ENCODE results near the gene SPG11.

Gene SPG11

DNA sequence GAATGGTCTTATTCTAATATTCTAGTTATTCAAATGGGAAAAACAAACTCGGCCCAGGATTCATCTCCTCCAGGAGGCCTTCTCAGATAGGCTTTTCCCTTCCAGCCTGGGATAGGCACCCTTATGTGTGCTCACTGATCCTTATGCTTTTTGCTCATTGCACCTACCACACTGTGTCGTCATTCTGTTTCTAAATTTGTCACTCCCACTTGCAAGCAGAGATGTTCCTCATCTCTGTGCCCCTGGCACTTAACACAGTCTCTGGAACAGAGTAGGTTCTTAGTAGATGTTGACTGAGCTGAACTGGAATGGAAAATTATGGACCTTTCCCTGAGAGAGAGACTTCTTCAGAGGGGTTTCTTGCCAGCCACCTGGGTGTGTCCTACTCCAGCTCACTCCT is 18.7 kb upstream of the SPG11 start:
- TF ChIP-seq EZH2 (IDR thresholded peaks at IDR 0.05), result no peak
- TF ChIP-seq POLR2AphosphoS5 (IDR thresholded peaks at IDR 0.05; ENCODE audit: borderline replicate concordance, low read depth, low read length), result no peak
- TF ChIP-seq FOXP2 (optimal IDR thresholded peaks at IDR 0.05; ENCODE audit: control extremely low read depth, extremely low read length, insufficient read depth), result no peak
- Histone ChIP-seq H3K9ac (ENCODE audit: insufficient read length) (no peak overlapping the region), H3K9me3 (ENCODE audit: low read depth, low read length) (no peaks in the 10 kb centered on the region), H3K36me3 (ENCODE audit: insufficient read depth, low read length) (no peaks in the 10 kb centered on the region), H3K4me3 (no peak overlapping the region), H3K27ac (no peak overlapping the region)
- DNase-seq (ENCODE audit: low read depth, low spot score), result no peak

DNA sequence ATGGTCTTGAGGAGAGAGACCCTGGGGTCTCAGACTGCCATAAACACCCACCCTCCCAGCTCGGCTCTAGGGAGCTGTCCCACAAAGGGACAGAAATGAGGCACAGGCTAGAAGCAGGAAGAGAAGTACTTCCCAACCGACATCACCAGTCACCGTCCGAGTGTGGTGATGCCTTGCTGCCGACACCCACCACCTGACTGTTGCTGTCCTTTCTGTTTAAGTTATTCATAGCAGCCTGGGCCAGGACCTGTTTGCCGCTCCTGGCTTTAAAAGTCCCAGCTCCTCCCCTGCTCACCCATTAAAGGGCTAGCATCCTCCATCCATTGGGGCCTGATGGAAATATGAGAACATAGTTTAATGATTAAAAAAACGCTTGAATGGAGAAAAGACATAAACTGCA is 13.2 kb upstream of the SPG11 start:
- Histone ChIP-seq H3K4me3 (no peak overlapping the region), H3K36me3 (ENCODE audit: insufficient read depth, low read length) (no peaks in the 10 kb centered on the region), H3K9me3 (ENCODE audit: low read depth, low read length) (no peaks in the 10 kb centered on the region), H3K9ac (ENCODE audit: insufficient read length) (no peak overlapping the region), H3K27ac (no peak overlapping the region)
- no peak for DNase-seq (ENCODE audit: low read depth, low spot score)
- no peak for TF ChIP-seq POLR2AphosphoS5 (IDR thresholded peaks at IDR 0.05; ENCODE audit: borderline replicate concordance, low read depth, low read length)
- no peak for TF ChIP-seq FOXP2 (optimal IDR thresholded peaks at IDR 0.05; ENCODE audit: control extremely low read depth, extremely low read length, insufficient read depth)
- no peak for TF ChIP-seq EZH2 (IDR thresholded peaks at IDR 0.05)

DNA sequence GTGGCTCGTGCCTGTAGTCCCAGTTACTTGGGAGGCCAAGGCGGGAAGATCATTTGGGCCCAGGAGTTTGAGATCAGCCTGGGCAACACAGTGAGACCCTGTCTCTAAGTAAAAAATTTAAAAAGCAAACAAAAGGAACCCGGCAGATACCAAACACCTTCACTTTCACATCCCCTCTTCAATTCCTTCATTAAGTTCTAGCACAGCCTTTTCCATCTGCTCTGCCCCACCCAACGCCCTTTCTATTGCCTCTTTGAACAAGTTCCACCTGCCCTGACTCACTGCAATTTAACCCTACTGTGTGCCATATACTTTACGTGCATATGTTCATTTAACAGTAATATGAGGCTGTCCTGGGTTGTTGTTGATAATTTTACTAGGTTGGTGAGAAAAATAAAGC is 12.4 kb upstream of the SPG11 start:
- TF ChIP-seq EZH2 (IDR thresholded peaks at IDR 0.05) (no peak), FOXP2 (optimal IDR thresholded peaks at IDR 0.05; ENCODE audit: control extremely low read depth, extremely low read length, insufficient read depth) (no peak), POLR2AphosphoS5 (IDR thresholded peaks at IDR 0.05; ENCODE audit: borderline replicate concordance, low read depth, low read length) (no peak)
- H3K36me3 ChIP-seq (ENCODE audit: insufficient read depth, low read length), result no peaks in the 10 kb centered on the region

DNA sequence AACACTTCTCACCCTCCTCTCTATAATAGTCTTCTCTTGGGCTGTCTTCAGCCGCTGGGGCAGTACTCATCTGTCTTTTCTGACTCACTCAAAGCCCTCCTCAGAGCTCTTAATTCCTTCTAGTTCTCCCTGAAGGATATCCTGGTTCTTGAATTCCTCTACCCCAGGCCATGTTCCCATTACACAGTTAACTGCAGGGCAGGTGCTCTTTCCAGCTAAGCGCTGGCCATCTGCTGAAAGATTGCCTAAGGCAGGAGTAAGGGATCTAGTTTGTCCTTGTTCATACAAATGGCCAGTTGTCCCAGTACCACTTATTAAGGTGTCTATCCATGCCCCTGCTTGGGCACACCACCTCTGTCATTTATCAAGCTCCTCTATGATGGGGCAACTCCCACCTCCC is 10.2 kb upstream of the SPG11 start:
- Histone ChIP-seq H3K27ac (no peak overlapping the region), H3K4me3 (no peak overlapping the region), H3K36me3 (ENCODE audit: insufficient read depth, low read length) (no peaks in the 10 kb centered on the region), H3K9me3 (ENCODE audit: low read depth, low read length) (no peaks in the 10 kb centered on the region), H3K9ac (ENCODE audit: insufficient read length) (no peak overlapping the region)
- DNase-seq (ENCODE audit: low read depth, low spot score), result no peak
- TF ChIP-seq FOXP2 (optimal IDR thresholded peaks at IDR 0.05; ENCODE audit: control extremely low read depth, extremely low read length, insufficient read depth), result no peak
- TF ChIP-seq POLR2AphosphoS5 (IDR thresholded peaks at IDR 0.05; ENCODE audit: borderline replicate concordance, low read depth, low read length), result no peak
- TF ChIP-seq EZH2 (IDR thresholded peaks at IDR 0.05), result no peak

More for the DNA sequence above, 12.4 kb upstream of the SPG11 start:
- Histone ChIP-seq H3K27ac (no peak overlapping the region), H3K9me3 (ENCODE audit: low read depth, low read length) (no peaks in the 10 kb centered on the region), H3K4me3 (no peak overlapping the region), H3K9ac (ENCODE audit: insufficient read length) (no peak overlapping the region)
- no peak for DNase-seq (ENCODE audit: low read depth, low spot score)

DNA sequence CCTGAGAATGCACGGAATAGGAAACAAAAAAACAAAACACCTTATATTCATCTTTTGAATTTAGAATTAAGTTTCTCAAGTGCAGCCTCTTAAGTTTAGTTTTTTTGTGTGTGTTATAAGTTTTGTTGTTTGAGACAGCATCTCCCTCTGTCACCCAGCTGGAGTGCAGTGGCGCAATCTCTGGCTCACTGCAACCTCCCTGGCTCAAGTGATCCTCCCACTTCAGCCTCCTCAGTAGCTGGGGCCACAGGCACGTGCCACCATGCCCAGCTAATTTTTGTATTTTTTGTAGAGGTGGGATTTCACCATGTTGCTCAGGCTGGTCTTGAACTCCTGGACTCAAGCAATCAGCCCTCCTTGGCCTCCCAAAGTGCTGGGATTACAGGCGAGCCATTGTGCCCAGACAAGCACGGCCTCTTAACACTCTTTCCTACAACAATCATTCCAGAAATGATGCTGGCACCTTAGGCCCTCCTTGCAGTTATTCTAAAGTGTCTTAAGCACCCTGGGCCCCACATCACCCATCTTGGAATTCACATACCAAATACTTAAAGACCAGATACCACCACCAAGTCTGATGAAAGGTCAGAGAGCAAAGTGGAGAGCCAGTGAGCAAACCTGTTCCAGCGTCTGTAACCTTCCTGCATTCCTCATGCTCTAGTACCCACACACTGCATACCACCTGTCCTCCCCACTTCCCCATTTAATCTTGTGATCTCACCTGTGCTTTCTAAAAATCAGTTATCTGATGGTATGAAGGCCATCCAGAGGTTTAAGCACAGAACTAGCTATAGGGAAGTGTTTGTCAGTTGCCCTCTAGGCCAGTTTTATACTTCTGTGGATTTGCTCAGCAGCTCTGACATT is 6.9 kb upstream of the SPG11 start:
- no peak overlapping the region for H3K9ac ChIP-seq (ENCODE audit: insufficient read length)
- DNase-seq (ENCODE audit: low read depth, low spot score), result no peak
- H3K9me3 ChIP-seq (ENCODE audit: low read depth, low read length), result no peaks in the 10 kb centered on the region
- no peak overlapping the region for H3K27ac ChIP-seq
- no peak for TF ChIP-seq FOXP2 (optimal IDR thresholded peaks at IDR 0.05; ENCODE audit: control extremely low read depth, extremely low read length, insufficient read depth)
- no peak for TF ChIP-seq POLR2AphosphoS5 (IDR thresholded peaks at IDR 0.05; ENCODE audit: borderline replicate concordance, low read depth, low read length)
- no peak for TF ChIP-seq EZH2 (IDR thresholded peaks at IDR 0.05)
- H3K4me3 ChIP-seq, result no peak overlapping the region
- H3K36me3 ChIP-seq (ENCODE audit: insufficient read depth, low read length), result no peaks in the 10 kb centered on the region

DNA sequence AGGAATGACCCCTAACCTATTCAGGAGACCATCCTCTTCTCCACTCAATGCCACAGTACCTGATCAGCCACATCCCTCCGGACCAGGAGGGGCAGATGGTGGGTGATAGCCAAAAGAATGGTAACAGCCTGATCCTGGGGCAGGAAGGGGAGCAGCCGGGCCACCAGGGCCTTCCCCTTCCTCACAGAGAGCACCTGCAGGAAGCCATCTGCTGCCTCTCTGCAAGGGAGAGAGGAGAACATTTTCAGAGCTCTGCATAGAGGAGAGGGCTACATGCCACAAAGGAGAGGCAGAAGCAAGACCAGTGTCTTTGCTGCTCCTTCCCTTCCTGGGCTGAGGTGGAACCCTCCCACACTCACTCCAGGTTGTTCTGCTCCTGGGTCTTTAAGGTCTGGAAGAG is 5.5 kb upstream of the SPG11 start:
- H3K27ac ChIP-seq, result no peak overlapping the region
- DNase-seq (ENCODE audit: low read depth, low spot score), result no peak
- no peak for TF ChIP-seq POLR2AphosphoS5 (IDR thresholded peaks at IDR 0.05; ENCODE audit: borderline replicate concordance, low read depth, low read length)
- no peak for TF ChIP-seq FOXP2 (optimal IDR thresholded peaks at IDR 0.05; ENCODE audit: control extremely low read depth, extremely low read length, insufficient read depth)
- no peak for TF ChIP-seq EZH2 (IDR thresholded peaks at IDR 0.05)
- no peaks in the 10 kb centered on the region for H3K9me3 ChIP-seq (ENCODE audit: low read depth, low read length)
- H3K36me3 ChIP-seq (ENCODE audit: insufficient read depth, low read length), result no peaks in the 10 kb centered on the region
- no peak overlapping the region for H3K9ac ChIP-seq (ENCODE audit: insufficient read length)
- H3K4me3 ChIP-seq, result no peak overlapping the region

DNA sequence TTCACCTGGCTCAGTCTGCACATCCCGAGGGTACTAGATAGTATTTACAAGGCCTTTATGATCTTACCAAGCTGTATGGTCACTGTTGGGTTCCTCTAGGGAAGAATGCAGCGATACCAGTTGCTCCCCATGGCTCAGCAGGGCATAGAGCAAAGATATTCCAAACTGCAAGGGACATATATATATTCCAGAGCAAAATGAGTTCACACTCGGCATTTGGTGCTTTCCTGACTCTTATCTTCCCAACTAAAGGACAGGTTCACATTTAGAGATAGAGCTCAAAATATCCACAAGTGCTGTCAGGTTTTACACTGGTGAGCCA is 3.5 kb upstream of the SPG11 start:
- TF ChIP-seq EZH2 (IDR thresholded peaks at IDR 0.05), result no peak
- no peak for TF ChIP-seq POLR2AphosphoS5 (IDR thresholded peaks at IDR 0.05; ENCODE audit: borderline replicate concordance, low read depth, low read length)
- TF ChIP-seq FOXP2 (optimal IDR thresholded peaks at IDR 0.05; ENCODE audit: control extremely low read depth, extremely low read length, insufficient read depth), result no peak
- Histone ChIP-seq H3K27ac (no peak overlapping the region), H3K9ac (ENCODE audit: insufficient read length) (no peak overlapping the region), H3K36me3 (ENCODE audit: insufficient read depth, low read length) (no peaks in the 10 kb centered on the region), H3K4me3 (no peak overlapping the region), H3K9me3 (ENCODE audit: low read depth, low read length) (no peaks in the 10 kb centered on the region)
- no peak for DNase-seq (ENCODE audit: low read depth, low spot score)

DNA sequence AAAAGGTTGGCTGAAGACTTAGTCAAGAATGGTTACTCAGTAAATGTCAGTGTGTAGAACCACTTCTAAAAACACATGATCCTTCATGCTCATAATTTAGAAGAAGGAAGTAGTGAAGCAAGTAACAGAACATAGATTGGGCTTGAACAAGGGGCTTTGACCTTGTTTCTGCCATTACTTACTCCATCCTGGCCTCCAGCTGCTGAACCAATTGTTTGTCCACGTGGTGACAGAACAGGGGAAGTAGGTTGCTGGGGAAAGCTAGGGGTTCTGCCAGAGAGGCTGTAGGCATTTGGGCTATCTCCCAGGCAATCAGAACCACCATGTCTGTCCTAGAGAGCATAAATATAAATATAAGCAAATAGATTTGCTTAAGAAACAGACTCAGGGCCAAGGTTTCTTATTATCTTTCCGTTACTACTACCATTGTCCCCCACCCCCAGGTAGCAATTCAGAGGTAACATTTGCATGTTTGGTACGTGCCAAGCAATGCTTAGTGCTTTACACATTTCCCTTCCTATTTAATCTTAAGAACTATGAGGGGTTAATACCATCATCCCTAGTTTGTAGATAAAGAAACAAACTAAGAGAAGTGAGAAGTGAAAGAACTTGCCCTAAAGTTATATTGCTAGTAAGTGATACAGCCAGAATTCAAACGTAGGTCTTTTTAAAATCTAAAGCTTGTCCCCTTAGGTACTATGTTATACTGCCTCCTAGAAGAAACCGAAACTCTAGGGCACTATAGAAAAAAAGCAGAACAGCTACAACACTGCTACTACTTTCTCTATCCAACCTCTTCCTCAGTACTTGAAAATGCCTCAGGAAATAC is 3.0 kb upstream of the SPG11 start:
- TF ChIP-seq POLR2AphosphoS5 (IDR thresholded peaks at IDR 0.05; ENCODE audit: borderline replicate concordance, low read depth, low read length), result no peak
- no peak for TF ChIP-seq EZH2 (IDR thresholded peaks at IDR 0.05)
- no peak for TF ChIP-seq FOXP2 (optimal IDR thresholded peaks at IDR 0.05; ENCODE audit: control extremely low read depth, extremely low read length, insufficient read depth)
- no peaks in the 10 kb centered on the region for H3K36me3 ChIP-seq (ENCODE audit: insufficient read depth, low read length)
- no peak overlapping the region for H3K27ac ChIP-seq
- H3K9ac ChIP-seq (ENCODE audit: insufficient read length), result no peak overlapping the region
- no peaks in the 10 kb centered on the region for H3K9me3 ChIP-seq (ENCODE audit: low read depth, low read length)
- no peak overlapping the region for H3K4me3 ChIP-seq
- DNase-seq (ENCODE audit: low read depth, low spot score), result no peak

Measured in SK-N-MC (cell line).